Measurements from ENCODE around the gene ANTXR1.

- no peak for TF ChIP-seq CTCF (conservative IDR thresholded peaks at IDR 0.05; ENCODE audit: low read length)
- no peak for TF ChIP-seq EZH2phosphoT487 (IDR thresholded peaks at IDR 0.05; ENCODE audit: borderline replicate concordance)
These were observed 147.0 kb downstream of the ANTXR1 start for GRCh38 chr2:69159986-69160385.
